Small intestine (tissue), 7 donors: ENCODE measurements around the gene AP1S3. TPM values are rescaled to one million over a fixed set of nuclear protein-coding genes. Genes with fewer than 3 reads are reported as not detected.
"Not testable (repeated sequence)": the region's sequence is repeated elsewhere in the genome, so short reads cannot be mapped to it uniquely, and the experiment has no call there.

Source experiments
- DNase-seq, 2 donors: peaks; one replicate each; pipeline versions ENCODE4 v3.0.0 to v3.0.0-alpha.2; 2013
- FAIRE-seq: peaks from 2 replicates; lab custom pipeline; 2012; peaks lifted over from hg19 to GRCh38; lab: Jason Lieb, UNC
- H3K27ac ChIP-seq, 3 donors: one replicate each; pipeline ENCODE4 v1.5.1; 2013; ENCODE audit warnings: low read length in 2 of 3, mild to moderate bottlenecking in 2 of 3, control low read depth in 1 of 3, inconsistent platforms in 1 of 3, low read depth in 1 of 3, moderate library complexity in 1 of 3
- H3K27me3 ChIP-seq, 3 donors: one replicate each; pipeline ENCODE4 v1.6.1; 2013; ENCODE audit warnings: low read length in 3 of 3, inconsistent platforms in 1 of 3; ENCODE audit not compliant: control insufficient read depth in 3 of 3, insufficient read depth in 3 of 3
- H3K36me3 ChIP-seq, 3 donors: one replicate each; pipeline ENCODE4 v1.6.1; 2013; ENCODE audit warnings: low read length in 3 of 3, inconsistent platforms in 1 of 3, low read depth in 1 of 3, mild to moderate bottlenecking in 1 of 3, moderate library complexity in 1 of 3; ENCODE audit not compliant: control insufficient read depth in 3 of 3, insufficient read depth in 2 of 3
- H3K4me1 ChIP-seq, 3 donors: one replicate each; pipeline ENCODE4 v1.6.1; 2013; ENCODE audit warnings: low read length in 2 of 3, inconsistent platforms in 1 of 3, low read depth in 1 of 3, mild to moderate bottlenecking in 1 of 3, moderate library complexity in 1 of 3; ENCODE audit not compliant: control insufficient read depth in 3 of 3, insufficient read depth in 2 of 3
- H3K4me3 ChIP-seq, 3 donors: one replicate each; pipeline ENCODE4 v1.5.1; 2013; ENCODE audit warnings: low read length in 3 of 3, control low read depth in 1 of 3, inconsistent platforms in 1 of 3, low read depth in 1 of 3, mild to moderate bottlenecking in 1 of 3, moderate library complexity in 1 of 3
- H3K9me3 ChIP-seq, 2 donors: one replicate each; pipeline ENCODE4 v1.6.1; 2013; ENCODE audit warnings: low read depth in 1 of 2, low read length in 1 of 2; ENCODE audit not compliant: control insufficient read depth in 2 of 2, insufficient read depth in 1 of 2
- WGBS, 3 donors: extraction: QIAGEN DNeasy Blood & Tissue Kit; methylation state at CpG; one replicate each; pipeline ENCODE4 v1.1.7; 2013; 5-methylcytosine and 5-hydroxymethylcytosine counted together
- polyA plus RNA-seq, 4 donors: library from polyadenylated mRNA; stranded (reverse) in 3 of 4; unstranded in 1 of 4; fragments of 200-250 nt in 3 of 4; fragments of 120-200 nt in 1 of 4; gene quantifications; one replicate each; pipeline versions ENCODE4 v1.2.1 to v1.2.3, GENCODE V29; 2013
- donor health status: healthy with polysubstance abuse.
- donor health status: control.
- donor health status: control.
- donor health status: Bipolar disorder and iron deficiency.
- donor health status: healthy.

AP1S3 gene
- polyA plus RNA-seq, 4 donors = 4.9 to 7.8 (median 6.2) TPM

DNA sequence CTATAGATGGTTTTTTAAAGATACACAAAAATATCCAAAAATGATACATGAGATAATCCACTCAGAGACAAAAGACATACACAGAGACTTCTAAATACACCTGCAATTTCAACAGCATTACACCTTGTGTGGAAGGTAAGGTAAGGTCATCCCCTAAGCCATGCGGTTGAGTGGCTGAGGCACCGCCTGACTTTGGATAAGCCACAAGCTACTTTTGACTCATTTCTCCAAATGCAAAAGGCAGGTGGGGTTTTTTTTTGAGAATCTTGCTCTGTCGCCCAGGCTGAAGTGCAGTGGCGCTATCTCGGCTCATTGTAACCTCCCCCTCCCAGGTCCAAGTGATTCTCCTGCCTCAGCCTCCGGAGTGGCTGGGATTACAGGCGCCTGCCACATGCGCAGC, 13.1 kb downstream of the AP1S3 start:
- WGBS, 3 donors = 92 to 98% (median 95%) methylated on average over 8 of the region's 8 CpGs
- peaks cover 0 to 3% (median 0%) of the 10 kb centered on the region in 3 donors for H3K36me3 ChIP-seq
- no peak overlapping the region for H3K4me3 ChIP-seq
- FAIRE-seq (no peak), DNase-seq (no peak)
- H3K27ac ChIP-seq = no peak overlapping the region
- H3K27me3 ChIP-seq = no peaks in the 10 kb centered on the region
- no peaks in the 10 kb centered on the region for H3K4me1 ChIP-seq
- H3K9me3 ChIP-seq = no peaks in the 10 kb centered on the region

DNA sequence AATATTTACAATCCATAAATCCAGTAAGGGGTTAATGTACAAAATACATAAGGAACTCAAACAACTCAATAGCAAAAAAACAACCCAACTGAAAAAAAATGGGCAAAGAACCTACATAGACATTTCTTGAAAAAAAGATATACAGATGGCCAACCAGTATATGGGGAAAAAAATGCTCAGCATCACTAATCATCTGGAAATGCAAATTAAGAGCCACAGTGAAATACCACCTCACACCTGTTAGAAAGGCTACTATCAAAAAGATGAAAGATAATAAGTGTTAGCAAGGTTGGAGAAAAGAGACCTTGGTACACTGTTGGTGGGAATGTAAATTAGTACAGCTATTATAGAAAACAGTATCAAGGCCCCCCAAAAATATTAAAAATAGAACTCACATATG, 14.6 kb downstream of the AP1S3 start:
- Histone ChIP-seq H3K4me3 (no peak overlapping the region), H3K27me3 (no peaks in the 10 kb centered on the region), H3K36me3 (no peaks in the 10 kb centered on the region), H3K4me1 (no peaks in the 10 kb centered on the region), H3K9me3 (no peaks in the 10 kb centered on the region), H3K27ac (no peak overlapping the region)
- FAIRE-seq = no peak
- no peak for DNase-seq

DNA sequence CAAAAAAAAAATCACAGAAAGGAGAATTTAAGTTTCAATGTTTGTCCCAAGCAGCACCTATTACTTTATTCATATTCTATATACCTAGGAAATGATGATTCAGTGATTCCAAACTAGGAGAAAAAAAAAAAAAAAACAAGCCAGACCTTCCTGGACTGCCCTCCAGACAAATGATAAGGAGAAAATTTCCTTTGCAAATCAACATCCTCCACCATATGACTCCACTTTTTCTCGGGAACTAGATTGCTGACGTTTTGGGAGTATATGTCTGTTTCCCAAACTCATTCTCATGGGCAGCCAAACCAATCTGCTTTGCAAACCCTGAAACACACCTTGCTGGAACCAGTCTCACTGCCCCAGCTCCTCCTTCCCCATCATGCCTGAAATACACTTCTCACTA, 16.8 kb downstream of the AP1S3 start:
- FAIRE-seq = no peak
- Histone ChIP-seq H3K9me3 (no peaks in the 10 kb centered on the region), H3K4me1 (no peaks in the 10 kb centered on the region), H3K27me3 (no peaks in the 10 kb centered on the region), H3K36me3 (no peaks in the 10 kb centered on the region), H3K27ac (no peak overlapping the region), H3K4me3 (no peak overlapping the region)
- WGBS, 3 donors = 53 to 62% (median 60%) methylated on average over 2 of the region's 2 CpGs
- DNase-seq = no peak

DNA sequence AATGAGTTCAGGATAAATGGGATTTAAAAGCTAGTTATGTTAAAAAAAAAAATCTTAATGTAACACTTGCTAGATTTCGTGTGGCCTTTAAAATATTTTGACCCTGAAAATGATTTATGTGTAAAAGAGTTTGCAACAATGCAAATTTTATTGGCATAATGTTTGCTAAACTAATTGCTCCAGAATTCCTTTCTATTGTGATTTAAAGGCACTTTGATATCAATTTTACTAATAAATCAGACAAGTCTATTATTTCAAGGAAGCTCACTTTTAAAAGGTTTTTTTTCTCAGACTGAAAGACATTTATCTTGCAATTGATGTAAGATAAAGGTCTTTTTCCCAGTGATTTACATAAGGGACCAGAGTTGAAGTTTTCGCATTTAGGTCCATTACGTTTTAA, 17.5 kb downstream of the AP1S3 start:
- Histone ChIP-seq H3K4me3 (no peak overlapping the region), H3K9me3 (no peaks in the 10 kb centered on the region), H3K4me1 (no peaks in the 10 kb centered on the region), H3K36me3 (no peaks in the 10 kb centered on the region), H3K27me3 (no peaks in the 10 kb centered on the region), H3K27ac (no peak overlapping the region)
- WGBS, 3 donors = 60 to 93% (median 87%) methylated on average over 3 of the region's 3 CpGs
- FAIRE-seq (no peak), DNase-seq (no peak)

DNA sequence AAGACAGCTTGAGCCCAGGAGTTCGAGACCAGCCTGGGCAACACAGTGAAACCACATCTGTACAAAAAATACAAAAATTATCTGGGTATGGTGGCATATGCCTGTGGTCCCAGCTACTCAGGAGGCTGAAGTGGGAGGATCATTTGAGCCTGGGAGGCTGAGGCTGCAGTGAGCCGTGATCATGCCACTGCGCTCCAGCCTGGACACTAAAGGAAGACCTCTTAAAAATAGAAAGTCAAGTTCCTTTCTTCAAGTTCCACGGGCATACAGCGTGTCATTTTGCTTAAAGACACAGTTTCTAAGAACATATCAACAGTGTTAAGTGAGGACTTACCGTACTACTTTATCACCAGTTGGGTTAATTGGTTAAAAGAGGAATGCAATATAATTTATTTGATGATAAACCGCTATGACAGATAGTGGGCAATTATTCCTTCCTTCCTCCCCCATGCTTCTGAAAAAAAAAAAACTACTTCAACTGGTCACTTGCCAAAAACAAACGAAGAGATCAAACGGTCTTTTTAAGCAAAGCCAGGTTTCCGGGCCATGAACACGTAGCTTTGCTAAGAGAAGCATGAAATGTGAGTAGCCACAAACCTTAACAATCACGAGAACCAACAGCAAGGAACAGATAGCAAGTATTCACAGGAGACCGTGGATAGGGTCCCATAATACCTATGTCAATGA, 21.4 kb downstream of the AP1S3 start:
- WGBS, 3 donors = 55 to 69% (median 62%) methylated on average over 13 of the region's 13 CpGs
- DNase-seq (no peak), FAIRE-seq (no peak)
- no peaks in the 10 kb centered on the region for H3K27me3 ChIP-seq
- no peaks in the 10 kb centered on the region for H3K36me3 ChIP-seq
- H3K9me3 ChIP-seq = no peaks in the 10 kb centered on the region
- H3K4me3 ChIP-seq = no peak overlapping the region
- no peak overlapping the region for H3K27ac ChIP-seq
- no peaks in the 10 kb centered on the region for H3K4me1 ChIP-seq

DNA sequence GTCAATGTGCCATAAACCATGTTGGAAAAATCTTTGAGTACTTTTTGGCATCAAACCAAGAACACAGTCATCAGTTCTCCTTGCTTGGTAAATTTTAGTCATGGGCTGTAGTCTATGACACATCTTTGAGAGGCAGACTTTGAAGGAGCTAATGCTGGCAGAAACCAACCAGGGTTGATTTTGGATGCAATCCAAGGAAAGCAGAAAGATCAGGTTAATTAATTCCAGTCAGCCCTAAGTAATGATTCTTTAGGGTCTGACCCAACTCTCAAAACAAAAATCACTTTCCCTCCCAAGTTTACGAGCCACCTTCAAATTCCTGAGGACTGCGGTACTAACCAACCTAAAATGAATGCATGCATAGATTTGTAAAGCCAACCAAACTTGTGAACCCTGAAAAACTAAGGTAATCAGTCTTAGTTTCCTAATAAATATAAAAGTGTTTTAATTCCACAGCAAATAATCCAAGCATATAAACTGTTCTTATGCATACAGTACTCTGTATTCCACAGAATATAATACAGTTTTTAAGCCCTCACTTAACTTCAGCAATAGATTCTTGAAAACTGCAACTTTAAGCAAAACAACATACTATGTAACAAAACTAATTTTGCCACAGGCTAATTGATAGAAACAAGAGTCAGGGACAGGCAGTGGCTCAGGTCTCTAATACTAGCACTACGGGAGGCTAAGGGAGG, 22.0 kb downstream of the AP1S3 start:
- Histone ChIP-seq H3K27ac (no peak overlapping the region), H3K36me3 (no peaks in the 10 kb centered on the region), H3K4me1 (no peaks in the 10 kb centered on the region), H3K27me3 (no peaks in the 10 kb centered on the region), H3K4me3 (no peak overlapping the region), H3K9me3 (no peaks in the 10 kb centered on the region)
- FAIRE-seq (no peak), DNase-seq (peak in 1 of 2 donors; percentile 53)
- 76 to 85% (median 76%) methylated on average over 3 of the region's 3 CpGs for WGBS, 3 donors

DNA sequence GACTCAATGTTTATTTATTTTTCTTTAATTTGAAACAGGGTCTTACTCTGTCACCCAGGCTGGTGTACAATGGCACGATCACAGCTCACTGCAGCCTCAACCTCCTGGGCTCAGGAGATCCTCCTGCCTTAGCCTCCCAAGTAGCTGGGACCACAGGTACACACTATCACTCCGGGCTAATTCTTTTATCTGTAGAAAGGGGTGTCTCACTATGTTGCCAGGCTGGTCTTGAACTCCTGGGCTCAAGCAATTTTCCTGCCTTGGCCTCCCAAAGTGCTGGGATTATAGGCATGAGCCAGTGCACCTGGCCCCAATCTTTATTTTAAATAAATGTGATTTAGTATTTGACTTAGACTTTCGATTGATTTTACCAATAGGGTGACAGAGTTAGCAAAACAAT, 22.6 kb downstream of the AP1S3 start:
- not testable (repeated sequence) for DNase-seq, H3K4me3 ChIP-seq, FAIRE-seq, H3K36me3 ChIP-seq, H3K4me1 ChIP-seq, H3K27ac ChIP-seq, H3K27me3 ChIP-seq, H3K9me3 ChIP-seq
- 75 to 77% (median 76%) methylated on average over 3 of the region's 3 CpGs for WGBS, 3 donors

DNA sequence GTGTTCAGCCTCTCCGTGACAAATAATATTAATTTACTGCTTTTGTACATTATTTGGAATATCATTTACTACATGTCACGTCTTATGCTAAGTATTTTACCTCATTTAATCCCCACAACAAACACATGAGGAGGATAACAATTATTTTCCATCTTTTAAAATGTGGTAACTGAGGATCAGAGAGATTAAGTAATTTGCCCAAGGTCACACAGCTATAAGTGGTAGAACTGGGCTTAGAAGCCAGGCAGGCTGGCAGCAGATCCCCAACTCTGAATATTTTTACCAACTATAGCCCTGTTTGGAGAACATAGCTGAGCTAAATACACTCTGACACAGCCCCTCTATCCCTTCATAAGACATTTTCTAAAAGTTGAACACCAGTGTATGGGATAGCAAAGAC, 24.1 kb downstream of the AP1S3 start:
- H3K27ac ChIP-seq = no peak overlapping the region
- no peaks in the 10 kb centered on the region for H3K36me3 ChIP-seq
- no peak overlapping the region for H3K4me3 ChIP-seq
- no peaks in the 10 kb centered on the region for H3K9me3 ChIP-seq
- no peak for DNase-seq
- no peaks in the 10 kb centered on the region for H3K27me3 ChIP-seq
- FAIRE-seq = no peak
- 89 to 95% (median 94%) methylated on average over 2 of the region's 2 CpGs for WGBS, 3 donors
- H3K4me1 ChIP-seq = no peaks in the 10 kb centered on the region
